ENCODE data around the gene PLCD3.
"Not testable (repeated sequence)": the region's sequence is repeated elsewhere in the genome, so short reads cannot be mapped to it uniquely, and the experiment has no call there.

The PLCD3 gene

GRCh38 chr17:45131616-45132319, 547 bp downstream of the PLCD3 start:
- DNase-seq: peak; percentile 89

GRCh38 chr17:45130681-45131615, 1.4 kb downstream of the PLCD3 start:
- no peak for DNase-seq

DNA sequence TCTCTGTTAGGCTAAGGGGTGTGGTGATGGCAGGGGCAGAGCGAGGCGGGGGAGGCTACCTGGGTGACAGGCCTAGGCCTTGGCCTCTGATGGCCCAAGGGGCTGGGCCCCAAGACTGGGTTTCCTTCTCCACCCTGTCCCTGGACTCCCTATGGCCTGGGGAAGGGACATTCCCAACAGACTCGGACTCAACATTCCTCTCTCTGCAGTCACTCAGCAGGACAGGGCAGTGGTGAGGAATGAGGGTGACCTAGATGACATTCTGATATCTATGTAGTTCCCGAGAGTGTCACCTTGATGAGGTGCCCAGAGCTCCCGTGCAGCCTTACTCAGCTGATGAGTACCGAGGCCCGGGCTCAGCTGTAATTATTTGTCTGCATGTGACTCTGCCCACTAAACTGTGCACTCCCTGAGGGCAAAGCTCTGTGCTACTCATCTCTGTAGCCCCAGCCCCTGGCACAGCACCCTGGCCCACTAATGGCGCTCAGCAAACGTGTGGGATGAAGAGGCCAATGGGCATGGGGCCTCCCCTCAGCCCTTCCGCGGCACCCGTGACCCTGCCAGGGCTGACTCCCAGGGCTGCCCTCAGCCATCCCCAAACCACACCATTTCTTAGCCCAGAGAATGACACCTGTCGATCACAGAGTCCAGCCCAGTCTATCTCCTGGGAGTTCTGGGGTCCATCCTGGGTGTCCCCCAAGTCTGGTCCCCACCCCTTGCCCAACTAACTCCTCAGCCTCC, 2.2 kb downstream of the PLCD3 start:
- DNase-seq: no peak

GRCh38 chr17:45129426-45129939, 2.8 kb downstream of the PLCD3 start:
- peak; percentile 60 for DNase-seq

DNA sequence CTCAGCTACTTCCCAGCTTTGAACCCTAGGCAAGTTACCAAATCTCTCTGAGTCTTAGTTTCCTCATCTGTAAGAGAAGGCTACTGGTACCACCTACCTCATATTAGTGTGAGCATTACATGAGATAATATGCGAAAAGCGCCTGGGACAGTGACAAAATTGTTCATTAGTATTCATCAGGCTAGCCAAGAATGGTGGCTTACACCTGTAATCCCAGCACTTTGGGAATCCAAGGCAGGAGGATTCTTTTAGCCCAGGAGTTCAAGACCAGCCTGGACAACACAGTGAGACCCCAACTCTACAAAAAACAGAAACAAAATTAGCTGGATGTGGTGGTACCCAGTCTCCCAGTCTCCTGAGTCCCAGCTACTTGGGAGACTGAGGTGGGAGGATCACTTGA, 3.3 kb downstream of the PLCD3 start:
- no peak for DNase-seq

DNA sequence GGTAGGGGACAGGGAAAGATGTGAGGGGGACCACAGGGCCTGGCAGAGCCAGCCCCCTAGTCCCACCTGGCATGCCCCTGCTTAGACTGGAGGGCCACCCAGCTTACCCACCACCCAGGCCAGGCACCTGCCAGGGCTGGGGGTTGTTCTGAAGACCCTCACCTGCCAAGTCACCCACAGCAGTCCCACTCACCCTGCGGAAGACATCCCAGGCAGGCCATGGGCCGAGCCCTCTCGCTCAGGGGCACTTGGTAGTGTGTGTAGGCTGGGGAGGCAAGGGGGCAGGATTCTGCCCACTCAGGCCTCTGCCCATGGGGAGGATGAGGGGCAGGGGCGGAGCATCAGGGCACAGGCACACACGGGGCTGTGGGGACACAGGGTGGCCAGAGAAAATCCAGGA, 4.0 kb downstream of the PLCD3 start:
- DNase-seq: no peak

DNA sequence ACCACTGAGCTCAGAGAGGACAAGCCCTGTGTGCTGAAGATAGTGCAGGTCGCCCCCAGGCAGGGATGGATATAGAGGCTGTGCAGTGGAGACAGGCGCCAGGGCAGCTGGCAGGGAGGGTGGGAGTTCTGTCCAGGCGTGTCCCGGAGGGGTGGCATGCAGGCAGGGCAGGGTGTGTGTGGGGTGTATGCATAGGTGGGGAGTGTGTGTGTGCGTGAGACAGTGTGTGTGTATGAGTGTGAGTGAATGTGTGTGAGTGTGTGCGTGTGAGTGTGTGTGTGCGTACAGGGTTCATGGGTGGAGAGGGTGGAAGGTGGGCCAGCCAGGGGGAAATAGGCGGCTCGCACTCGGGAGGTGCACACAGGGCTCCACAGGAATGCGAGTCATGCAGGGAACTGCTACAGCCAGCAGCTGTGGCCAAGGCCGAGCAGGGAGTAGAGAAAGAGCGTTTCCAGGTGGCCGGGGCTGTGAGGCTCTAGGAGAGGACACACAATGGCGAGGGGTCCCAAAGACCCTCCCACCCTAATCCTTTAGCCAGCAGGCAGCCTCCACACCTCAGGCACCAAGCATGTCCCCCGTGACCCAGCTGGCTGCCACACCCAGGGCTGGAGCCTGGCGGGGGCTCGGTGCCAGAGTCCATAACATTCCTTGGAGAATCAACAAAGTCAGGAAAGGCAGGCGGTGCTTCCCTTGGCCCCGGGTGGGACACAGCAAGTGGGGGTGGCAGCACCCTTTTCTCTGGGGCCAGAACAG, 4.6 kb downstream of the PLCD3 start:
- DNase-seq: peak; percentile 42

GRCh38 chr17:45127207-45127547, 5.1 kb downstream of the PLCD3 start:
- no peak for DNase-seq

GRCh38 chr17:45125509-45125908, 6.8 kb downstream of the PLCD3 start:
- no peak for DNase-seq

- not testable (repeated sequence) for DNase-seq
Observed at GRCh38 chr17:45124797-45125122, 7.6 kb downstream of the PLCD3 start.

- no peak for DNase-seq
Observed at GRCh38 chr17:45123930-45124796, 8.2 kb downstream of the PLCD3 start.

DNA sequence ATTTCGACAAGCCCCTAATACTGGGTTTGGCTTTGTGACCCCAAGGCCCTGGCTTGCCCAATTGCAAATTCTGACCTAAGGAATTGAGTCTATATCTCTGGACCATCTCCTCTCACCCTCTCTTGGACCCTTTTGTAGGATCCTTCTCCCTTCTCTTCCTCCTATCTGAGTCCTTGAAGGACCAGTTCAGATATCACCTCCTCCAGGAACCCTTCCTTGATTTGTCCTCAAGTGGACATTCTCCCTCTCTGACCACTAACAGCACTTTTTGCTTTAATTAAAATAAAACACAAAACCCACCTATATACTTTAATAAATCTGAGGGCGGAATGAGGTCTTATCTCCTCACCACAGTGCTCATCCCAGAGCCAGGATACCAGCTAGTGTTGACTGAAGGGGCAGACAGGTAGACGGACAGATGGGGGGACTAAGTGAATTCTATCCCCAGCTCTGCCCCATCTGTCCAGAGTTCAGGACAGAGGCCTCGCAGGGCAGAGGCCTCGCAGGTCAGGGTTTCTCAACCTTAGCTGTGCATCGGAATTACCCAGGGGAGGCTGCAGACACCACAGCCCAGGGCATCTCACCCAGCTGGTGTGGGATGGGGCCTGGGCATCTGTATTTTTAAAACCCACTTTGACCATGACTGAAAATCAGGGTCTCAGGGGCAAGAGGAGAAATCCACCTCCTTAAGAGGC, 9.1 kb downstream of the PLCD3 start:
- DNase-seq: no peak

DNA sequence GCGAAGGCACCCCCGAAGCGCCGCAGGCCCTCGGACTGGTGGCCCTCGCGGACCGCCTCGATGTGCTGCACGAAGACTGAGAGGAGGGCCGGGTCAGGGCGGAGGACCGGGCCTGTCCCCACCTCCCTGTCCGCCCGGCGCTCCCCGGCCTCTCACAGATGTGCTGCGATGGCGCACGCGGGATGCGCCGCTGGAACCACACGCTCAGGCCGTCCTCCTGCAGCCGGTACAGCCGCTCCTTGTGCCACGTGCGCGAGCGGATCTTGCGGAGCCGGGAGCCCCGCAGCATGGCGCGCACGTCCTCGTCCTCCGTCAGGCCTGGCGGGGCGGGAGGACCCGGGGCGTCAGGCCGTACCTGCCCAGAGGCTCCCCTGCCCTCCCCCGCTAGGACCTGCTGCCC, 11.3 kb downstream of the PLCD3 start:
- DNase-seq: no peak

DNA sequence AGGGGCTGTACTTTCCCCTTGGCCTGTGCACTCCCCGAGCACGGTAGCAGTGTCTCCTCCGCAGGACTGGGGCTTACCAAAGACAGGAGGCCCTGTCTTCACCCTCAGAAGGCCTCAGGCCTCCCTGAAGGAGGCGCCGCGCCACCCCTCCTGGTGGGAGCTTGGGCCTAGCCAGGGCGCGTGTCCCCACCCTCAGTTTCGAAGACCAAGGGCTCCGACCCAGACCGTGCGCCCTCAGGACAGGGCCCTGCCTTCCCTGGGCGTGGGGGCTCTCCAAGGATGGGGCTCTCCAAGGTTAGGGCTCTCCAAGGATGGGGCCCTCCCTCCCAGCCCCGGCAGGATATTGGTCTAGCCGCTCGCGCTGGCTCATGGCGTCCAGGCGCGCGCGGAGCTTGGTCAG, 11.8 kb downstream of the PLCD3 start:
- no peak for DNase-seq

- DNase-seq: no peak
Observed at GRCh38 chr17:45119964-45120363, 12.4 kb downstream of the PLCD3 start.

GRCh38 chr17:45118691-45119090, 13.6 kb downstream of the PLCD3 start:
- DNase-seq: no peak

- no peak for DNase-seq
Observed at GRCh38 chr17:45117848-45118646, 14.3 kb downstream of the PLCD3 start.

GRCh38 chr17:45117334-45117733, 15.0 kb downstream of the PLCD3 start:
- no peak for DNase-seq

GRCh38 chr17:45116434-45117016, 15.8 kb downstream of the PLCD3 start:
- no peak for DNase-seq

- no peak for DNase-seq
Observed at GRCh38 chr17:45115871-45116270, 16.4 kb downstream of the PLCD3 start.

Measured in eye (tissue), 1 donor.